NK-92 treated with Interleukin-12 subunit alpha and Interleukin-12 subunit beta, amount 100 ng/mL, for 24 hours (cell line): ENCODE measurements around the gene TOX2.

Experiments
- DNase-seq: peaks from one replicate; lab custom pipeline; 2025; lab: John Stamatoyannopoulos, UW

Gene TOX2, protein sequence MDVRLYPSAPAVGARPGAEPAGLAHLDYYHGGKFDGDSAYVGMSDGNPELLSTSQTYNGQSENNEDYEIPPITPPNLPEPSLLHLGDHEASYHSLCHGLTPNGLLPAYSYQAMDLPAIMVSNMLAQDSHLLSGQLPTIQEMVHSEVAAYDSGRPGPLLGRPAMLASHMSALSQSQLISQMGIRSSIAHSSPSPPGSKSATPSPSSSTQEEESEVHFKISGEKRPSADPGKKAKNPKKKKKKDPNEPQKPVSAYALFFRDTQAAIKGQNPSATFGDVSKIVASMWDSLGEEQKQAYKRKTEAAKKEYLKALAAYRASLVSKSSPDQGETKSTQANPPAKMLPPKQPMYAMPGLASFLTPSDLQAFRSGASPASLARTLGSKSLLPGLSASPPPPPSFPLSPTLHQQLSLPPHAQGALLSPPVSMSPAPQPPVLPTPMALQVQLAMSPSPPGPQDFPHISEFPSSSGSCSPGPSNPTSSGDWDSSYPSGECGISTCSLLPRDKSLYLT

DNA sequence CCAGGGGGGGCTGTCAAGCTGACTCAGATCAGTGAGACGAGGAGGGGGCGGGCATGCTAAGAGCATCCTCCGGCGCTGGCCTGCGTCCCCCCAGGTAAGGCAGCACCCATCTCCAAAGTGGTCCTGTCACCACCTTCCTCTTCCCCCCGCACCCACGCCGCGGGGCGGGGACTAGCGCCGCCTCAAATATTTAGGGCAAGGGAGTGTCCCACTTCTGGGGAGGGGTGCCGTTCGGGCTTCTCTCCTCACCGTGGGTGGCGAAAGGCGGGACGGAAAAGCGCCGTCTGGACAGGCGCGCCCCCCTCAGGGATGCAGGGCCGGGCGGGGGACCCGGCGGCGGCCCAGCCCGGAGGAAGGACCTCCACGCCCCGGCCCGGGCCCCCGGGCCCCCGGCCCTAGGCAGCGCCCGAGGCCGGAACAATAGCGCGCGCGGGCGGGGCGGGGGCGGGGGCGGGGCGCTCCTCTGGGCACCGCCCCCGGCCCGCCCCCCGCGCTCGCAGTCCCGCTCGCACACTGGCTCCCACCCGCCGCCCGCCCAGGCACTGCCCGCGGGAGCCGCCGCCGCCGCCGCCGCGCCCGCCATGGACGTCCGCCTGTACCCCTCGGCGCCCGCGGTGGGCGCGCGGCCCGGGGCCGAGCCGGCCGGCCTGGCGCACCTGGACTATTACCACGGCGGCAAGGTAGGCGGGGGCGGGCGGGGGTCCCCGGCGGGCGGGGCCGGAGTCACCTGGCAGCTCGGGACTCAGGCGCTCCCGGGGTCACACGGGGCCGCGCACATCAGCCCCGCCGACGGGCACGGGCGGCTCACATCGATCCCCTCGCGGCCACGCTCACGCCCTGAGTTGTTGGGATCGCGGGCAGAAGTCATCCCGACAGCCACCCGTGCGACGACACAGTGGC is at the start of gene TOX2:
TSS of gene TOX2 (plus strand) at position 542 of the 900 bp plus-strand sequence. CDS start at position 582, 40 bp downstream.
- peak; percentile 68 for DNase-seq

DNA sequence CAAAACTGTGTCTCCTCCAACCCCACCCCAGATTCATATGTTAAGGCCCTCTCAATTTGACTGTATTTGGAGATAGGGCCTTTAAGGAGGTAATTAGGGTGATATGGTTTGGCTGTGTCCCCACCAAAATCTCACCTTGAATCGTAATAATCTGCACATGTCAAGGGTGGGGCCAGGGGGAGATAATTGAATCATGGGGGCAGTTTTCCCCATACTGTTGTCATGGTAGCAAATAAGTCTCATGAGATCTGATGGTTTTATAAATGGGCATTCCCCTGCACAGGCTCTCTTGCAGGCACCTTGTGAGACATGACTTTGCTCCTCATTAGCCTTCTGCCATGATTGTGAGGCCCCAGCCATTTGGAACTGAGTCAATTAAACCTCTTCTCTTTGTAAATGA is 46.6 kb upstream of the TOX2 start:
- no peak for DNase-seq

DNA sequence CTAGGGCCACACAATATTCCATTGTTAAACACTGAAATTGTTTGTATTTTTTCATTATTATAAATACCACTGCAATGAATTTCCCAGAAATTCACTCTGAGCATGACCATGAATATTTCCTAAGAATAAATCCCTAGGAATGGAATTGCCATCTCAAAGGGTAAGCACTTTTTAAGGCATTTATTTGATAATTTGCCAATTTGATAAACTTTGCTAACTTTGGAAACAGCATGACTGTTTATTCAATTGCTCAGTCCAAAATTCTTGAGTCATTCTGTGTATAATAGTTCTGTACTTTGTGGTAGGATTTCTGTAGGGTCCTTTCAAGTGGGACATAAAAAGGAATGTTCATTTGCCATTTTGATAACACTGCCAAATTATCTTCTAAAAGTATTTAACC is 44.2 kb upstream of the TOX2 start:
- no peak for DNase-seq

DNA sequence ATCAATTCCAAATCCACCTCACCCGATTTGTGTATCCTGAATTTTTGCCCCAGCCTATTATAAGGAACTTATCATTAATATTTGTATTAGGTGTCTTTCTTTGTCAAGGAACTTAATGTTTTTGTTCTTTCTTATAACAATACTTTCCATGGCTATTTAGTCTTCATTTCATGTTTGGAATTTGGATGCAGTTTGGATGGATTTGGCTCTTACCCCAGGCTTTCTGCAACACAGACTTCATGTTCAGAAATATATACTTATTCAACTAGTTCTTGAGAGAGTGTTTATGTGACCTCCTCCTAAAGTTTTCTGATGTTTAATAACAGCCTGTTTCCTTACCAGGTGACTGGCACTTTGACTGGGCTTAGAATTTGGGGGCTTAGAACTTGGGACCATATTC is 35.9 kb upstream of the TOX2 start:
- DNase-seq: no peak

DNA sequence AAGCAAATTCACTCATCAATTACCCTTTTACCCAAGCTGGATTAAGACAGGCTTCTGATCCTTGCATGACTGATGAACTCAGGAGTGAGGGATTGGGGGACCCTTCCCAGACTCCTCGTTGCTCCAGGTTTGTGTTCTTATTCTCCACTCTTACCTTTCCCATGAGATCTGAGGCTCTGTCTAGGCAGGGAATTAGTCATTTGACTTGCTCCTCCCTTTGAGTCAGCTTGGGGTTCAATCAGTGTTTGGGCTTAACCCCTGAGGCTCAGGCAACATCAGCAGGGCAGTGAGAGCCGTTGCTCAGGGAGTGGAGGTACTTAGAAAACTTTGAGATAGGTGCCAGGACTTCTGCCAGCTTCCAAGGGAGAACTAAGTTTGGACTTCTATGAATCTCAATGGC is 20.7 kb upstream of the TOX2 start:
- no peak for DNase-seq

DNA sequence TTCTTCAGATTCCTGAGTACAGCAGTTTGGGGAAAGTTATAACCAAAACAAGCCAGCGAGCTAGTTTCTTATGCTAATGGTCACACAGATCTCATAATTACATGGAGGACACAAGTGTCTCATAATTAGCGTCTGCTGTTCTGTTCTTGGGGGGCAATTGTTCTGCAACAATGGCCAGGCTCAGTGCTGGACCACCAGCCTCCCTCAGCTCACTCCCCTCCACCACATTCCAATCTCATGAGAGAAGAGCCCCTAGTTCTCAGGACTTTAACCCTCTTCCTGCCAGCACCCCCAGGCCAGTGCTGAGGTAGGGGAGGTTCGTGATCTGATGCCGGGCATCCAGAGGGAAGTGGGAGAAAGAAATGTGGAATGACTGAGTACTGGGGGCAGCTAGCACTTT is 20.2 kb upstream of the TOX2 start:
- DNase-seq: no peak

DNA sequence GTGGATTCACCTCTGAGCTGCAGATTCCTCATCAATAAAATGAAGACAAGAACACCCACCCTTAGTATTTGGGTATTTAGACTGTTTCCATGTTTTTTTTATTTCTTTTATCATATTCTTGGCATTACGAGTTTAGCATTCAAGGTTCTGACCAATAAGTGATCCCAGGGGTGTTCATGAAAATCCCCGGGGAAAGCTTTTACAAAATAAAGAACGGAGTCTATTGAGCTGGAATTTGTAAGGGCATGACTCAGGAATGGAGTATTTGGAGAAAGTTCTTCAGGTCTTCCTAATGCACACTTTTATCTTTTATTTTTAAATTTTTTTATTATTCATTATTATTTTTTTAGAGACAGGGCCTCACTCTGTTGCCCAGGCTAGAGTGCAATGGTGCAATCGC is 19.4 kb upstream of the TOX2 start:
- DNase-seq: no peak

DNA sequence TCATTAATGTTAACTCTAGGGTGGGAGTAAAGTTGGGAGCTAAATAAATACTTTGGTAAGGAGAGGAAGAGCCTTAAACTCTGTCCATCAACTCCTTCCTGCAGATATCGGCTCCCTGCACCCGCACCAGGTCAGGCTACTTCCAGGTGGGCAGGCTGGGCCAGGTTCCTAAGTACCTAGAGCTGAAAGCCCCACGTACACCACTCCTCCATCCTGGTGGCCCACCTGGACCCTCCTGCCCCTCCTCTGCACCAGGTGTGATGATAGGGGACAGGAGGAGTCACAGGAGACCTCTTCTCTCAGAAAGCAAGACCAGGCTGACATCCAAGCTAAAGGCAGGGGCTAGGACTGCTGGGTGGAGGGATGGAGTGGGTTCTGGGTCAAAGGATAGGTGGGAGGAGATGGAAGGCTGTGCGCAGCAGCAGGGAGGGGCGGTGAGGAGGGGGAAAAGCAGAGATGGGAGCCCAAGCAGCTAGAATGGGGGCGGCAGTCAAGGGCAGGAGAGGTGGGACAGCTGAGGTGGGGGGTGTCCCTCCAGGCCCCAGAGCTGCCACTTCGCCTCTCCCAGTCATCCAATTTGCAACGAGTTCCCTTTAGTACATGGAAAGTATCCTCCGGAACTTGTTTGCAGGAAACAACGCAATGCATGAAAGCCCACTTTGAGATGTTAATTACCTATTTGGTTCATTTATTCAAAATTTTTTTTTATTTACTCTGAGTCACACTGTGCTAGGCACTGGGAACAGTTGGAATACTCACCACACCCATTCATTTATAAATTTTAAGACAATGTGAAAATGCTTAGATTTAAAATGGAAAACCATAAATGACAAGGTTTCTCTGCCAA is 15.2 kb upstream of the TOX2 start:
- DNase-seq: no peak

DNA sequence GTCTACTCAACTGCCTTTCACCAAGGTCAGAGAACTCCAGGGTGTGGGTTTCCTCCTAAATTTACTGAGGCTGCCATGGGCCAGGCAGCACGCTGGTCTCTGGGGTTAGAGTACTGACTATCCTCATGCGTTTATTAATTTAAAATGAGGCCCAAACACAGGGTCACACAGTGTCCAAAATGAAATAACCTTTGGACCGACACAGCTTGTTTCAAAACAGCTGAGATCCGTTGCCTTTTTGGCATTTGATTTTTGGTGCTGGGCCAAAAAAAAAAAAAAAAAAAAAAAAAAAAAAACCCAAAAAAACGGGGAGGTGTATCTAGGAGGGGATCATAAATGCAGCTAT is 14.6 kb upstream of the TOX2 start:
- no peak for DNase-seq

DNA sequence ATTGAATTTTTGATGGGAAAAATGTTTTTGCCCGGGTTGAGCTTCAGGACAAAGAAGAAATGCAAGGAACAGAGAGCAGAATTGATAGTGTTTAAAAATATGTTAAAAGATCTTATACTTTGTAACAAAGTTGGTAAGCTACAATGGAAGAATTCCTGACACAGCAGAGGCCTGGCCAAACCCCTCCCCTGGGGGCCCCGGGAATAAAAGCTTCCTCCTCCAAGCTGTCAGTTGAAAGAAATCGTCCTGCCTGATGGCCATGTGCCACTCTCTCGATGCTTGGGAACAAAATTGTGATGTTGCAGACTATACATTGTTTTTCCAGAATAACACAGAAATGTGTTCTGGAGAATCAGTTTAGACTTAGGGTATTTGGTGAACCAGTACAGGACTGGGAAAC is 14.2 kb upstream of the TOX2 start:
- DNase-seq: no peak

DNA sequence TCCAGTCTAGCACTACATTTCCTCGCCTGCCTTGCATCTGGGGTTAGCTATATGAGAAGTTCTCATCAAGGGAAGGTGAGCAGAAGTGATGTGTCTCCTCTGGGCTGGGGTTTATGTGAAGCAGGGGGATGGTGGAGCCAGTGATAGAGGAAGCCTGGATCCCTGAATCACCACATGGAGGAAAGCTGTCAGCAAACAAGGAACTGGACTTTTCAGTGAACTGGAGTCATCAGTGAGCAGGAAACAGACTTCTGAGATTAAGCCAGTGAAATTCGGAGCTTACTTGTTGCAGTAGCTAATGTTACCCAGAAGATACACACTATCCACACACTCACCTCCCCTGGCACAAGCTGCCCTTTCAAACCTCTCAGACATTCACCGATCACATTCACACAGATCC is 13.4 kb upstream of the TOX2 start:
- no peak for DNase-seq

DNA sequence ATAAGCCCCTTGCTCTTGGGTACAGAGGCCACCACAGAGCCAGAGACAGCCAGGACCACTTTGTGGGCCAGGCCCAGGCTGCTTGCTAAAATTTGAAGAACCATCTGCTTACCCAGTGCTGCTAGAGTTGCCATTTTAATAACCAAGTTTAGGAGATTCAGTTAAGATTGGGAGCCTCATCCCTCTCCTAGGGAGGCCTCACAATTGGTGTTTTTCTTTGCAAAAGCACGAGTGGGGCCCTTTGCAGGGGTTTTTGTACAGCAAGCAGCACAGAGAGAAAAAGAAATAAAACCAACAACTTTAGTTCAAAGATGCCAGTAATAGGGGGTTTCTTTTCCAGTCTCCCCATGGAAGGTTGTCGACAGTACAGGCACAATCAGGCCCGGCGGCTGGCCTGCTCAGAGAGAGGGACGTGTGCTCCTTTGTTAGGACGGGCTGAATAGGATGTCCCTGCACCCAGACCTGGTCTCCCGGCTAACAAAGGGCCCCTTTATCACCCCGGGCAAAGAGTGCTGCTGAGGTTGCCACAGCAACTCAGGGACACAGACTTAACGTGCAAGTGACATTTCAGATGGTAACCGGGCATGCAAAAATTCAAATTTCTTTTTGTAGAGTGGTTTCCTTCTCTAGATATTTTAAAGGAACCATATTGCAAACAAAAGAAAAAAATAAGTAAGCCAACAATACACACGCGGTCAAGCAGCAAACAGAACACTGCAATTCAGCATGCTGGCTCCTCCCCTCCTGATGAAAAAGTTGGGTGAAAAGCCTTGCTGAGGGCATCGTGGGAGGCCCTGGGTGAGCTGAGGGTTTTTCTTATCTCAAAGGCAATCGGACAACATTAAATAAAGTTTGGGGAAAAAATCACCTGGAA is 10.5 kb upstream of the TOX2 start:
- DNase-seq: no peak

DNA sequence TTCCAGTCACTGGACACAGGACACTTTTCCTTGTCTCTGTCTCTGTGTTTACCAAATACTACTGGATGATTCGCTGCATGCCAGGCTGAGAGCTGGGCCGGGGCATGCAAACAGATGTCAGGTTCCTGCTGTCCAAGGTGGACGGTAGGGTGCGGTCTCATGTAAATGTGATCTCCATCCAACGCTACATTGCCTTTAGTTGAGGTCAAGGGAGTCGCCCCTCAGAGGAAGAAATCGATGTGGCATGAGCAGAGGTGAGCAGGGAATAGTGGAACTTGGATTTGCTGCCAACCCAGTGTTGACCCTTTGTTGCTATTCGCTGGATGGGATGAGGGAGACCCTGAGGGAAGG is 9.8 kb upstream of the TOX2 start:
- DNase-seq: no peak

DNA sequence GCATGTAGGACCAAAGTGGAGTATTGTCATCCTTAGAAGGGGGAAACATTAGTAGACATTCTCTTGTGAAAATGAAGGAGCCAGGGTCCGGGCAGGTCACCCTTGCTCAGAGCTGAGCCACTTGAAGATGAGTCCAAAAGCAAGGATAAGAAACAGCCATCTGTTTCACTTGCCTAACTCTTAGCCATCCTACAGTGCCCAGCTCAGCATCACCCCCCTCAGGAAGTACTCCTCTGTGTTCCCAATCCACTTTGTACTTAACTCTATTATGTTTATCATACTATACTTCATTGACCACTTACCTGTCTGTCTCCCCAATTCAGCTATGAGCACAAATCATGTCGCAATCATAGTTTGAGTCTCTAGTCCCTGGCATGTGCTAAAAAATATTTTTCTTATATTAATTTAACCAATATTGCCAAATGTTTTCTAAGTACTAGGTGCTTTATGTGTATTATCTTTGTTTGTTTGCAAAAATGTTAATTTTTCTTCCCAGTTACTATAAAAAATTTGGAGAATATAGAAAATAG is 8.1 kb upstream of the TOX2 start:
- no peak for DNase-seq

DNA sequence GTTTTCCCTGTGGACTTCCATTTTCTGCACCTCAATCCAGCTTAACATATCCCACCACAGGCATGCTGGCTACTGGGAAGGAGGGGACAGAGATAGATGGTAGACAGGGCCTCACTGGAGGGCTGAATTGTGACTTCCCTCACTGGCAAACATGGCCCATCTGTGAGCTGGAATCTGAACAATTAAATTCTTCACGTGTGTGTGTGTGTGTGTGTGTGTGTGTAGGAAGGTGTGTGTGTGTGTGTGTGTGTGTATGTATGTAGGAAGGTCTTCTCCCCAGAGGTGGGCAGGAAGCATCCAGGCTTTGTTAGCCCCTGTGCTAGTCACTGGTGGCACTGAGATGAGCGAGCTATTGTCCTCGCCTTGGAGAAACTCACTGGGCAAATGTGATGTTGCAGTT is 5.4 kb upstream of the TOX2 start:
- no peak for DNase-seq

DNA sequence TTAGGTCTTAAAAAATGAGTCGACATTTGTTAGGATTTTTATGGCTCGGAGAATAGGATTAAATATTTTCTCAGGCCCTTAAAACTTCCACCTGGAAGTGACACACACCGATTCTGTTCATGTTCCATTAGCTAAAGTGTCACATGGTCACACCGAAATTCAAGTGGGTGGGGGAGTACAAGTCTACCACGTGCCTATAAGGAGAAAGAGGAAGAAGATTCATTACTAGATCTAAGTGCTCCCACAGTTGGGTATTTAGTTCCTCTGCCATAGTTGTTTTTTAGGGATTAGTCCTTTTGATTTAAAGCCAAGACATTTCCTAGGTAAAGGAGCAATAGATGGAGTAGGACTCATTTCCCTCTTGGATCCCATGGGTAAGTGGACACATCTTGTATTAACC is 4.9 kb upstream of the TOX2 start:
- no peak for DNase-seq

DNA sequence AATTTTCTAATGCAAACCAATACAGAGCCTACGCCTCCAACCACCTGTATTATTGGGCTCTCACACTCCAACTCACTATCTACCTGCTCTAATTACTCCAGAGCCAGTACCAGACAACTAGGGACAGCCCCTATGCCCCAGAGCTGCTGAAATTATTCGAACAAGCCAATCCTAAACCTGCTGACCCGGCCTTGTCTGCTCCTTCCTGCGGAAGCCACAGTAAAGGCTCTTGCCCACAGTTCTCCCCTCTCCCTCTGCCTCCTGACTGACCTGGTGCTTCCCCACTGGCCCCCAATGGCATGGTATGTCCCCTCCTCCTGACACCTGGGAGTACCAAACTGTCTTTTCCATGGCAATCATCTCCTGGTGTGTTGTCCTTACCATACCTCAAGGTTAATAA is 4.1 kb upstream of the TOX2 start:
- DNase-seq: no peak

DNA sequence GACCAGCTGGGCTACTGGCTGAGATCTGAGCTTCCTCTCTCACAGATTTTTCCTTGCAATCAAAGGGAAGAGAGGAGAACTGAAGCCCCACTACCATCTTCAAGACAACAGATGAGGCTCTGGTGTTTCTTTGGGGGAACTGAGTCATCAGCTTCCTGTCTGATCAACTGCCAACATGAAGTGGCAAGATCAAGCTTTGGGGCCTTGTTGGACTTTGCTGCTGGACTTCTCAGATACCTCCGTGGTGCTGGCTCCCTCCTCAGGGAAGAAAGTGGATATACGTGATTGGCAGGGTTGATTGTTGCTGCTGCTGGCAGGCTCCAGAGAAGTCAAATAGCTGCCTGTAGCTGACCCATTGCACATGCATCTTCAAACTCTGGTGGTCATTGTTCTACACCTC is 3.6 kb upstream of the TOX2 start:
- peak; percentile 28 for DNase-seq

DNA sequence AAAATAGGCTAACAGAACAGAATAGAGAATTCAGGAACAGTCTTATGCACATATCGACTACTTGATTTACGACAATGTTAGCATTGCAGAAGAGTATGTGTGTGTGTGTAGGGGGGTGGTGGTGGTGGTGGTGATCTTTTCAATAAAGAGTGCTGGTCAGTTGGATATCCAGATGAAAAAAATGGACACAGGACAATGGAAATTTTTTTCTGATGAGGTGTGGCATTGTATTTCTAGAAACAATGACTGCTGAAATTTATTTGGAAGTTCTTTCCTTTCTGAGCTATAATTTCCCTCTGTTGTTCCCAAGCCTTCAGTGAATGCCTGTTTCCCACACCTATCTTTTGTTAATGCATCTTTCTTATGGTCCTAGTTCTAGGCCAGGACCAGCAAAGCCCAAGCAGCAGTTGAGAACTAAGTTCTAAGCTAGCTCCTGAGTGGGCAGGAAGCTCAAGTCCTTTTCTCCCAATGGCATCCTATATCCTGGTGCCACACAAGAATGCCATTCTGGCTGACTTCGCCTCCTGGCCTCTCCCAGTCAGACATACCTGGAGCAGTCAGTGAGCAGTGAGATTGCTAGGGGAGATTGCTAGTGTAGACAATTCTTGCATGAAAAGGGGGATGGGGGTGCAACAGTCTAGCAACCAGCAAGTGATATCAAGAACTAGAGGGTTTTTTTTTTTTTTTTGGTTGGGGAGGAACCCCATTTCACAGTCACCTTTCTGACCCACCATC is 1.2 kb upstream of the TOX2 start:
- DNase-seq: no peak
